ENCODE results near the gene ATP9B.
"Not testable (repeated sequence)": the region's sequence is repeated elsewhere in the genome, so short reads cannot be mapped to it uniquely, and the experiment has no call there.

The ATP9B gene

DNA sequence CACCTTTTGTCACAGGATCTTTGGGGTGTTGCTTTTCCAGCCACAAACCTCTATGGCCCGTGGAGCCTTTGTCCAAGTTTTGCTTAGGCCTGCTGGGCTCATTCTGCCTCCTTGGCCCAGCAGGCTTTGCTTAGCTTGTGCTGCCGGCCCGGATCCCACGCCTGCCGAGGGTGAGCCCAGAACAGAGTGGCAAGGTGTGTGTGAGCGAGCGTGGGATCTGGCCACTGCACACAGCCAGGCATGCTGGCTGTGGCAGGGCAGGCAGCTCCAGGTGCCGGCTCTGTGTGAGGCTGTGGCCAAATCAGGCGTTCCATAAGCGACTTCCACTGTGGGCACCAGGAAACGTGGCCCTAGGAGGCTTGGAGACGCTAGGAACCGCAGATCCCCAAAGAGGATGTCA lies 97.5 kb downstream of the ATP9B start:
- no peaks in the 10 kb centered on the region for H3K9me3 ChIP-seq (ENCODE audit: severe bottlenecking)
- H3K4me3 ChIP-seq (ENCODE audit: low read depth, low read length), result no peak overlapping the region
- no peaks in the 10 kb centered on the region for H3K27me3 ChIP-seq (ENCODE audit: insufficient read depth, low read depth, severe bottlenecking)
- DNase-seq, result no peak
- peaks cover 6% of the 10 kb centered on the region; the same call in 1 of the 2 replicates for H3K36me3 ChIP-seq
- TF ChIP-seq CTCF (IDR thresholded peaks at IDR 0.05; ENCODE audit: low read depth, low read length), result no peak
- no peak overlapping the region for H3K27ac ChIP-seq

DNA sequence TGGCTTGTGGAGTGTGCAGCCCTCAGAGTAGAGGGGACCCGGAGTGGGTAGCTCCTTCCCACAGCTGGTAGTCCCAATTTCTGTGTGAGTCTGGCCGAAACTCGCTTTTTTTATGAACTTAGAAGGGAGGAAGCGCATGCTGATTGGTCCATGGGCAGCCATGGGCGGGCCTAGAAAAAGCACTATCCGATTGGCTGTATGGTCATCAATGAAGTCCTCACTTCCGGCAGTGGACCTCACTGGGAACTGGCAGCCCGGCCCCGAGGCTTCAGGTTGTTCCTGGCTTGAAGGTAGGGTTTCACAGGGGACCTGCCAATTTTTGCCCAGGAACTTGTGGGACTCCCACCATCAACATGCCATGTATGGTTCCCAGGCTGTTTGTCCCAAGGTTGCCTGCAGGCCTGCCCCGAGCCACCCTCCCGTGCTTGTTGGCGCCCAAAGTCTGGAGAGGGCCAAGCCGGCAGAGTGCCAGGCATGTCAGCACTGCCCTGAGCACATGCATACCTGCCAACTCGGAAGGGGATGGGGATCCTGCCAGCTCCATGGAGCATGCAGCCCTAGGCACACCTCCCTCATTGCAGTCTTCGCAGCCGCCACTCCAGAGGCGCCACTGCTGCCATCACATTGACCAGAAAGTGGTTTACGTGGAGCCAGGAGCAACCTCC lies 98.5 kb downstream of the ATP9B start:
- Histone ChIP-seq H3K27me3 (ENCODE audit: insufficient read depth, low read depth, severe bottlenecking) (no peaks in the 10 kb centered on the region), H3K27ac (no peak overlapping the region), H3K36me3 (peaks cover 6% of the 10 kb centered on the region; the same call in 1 of the 2 replicates), H3K9me3 (ENCODE audit: severe bottlenecking) (no peaks in the 10 kb centered on the region), H3K4me3 (ENCODE audit: low read depth, low read length) (no peak overlapping the region)
- DNase-seq, result no peak
- no peak for TF ChIP-seq CTCF (IDR thresholded peaks at IDR 0.05; ENCODE audit: low read depth, low read length)

GRCh38 chr18:79169958-79170555 lies 100.9 kb downstream of the ATP9B start:
- Histone ChIP-seq H3K9me3 (ENCODE audit: severe bottlenecking) (no peaks in the 10 kb centered on the region), H3K36me3 (peaks cover 6% of the 10 kb centered on the region; the same call in 1 of the 2 replicates), H3K27ac (no peak overlapping the region), H3K27me3 (ENCODE audit: insufficient read depth, low read depth, severe bottlenecking) (no peaks in the 10 kb centered on the region), H3K4me3 (ENCODE audit: low read depth, low read length) (no peak overlapping the region)
- TF ChIP-seq CTCF (IDR thresholded peaks at IDR 0.05; ENCODE audit: low read depth, low read length), result no peak
- no peak for DNase-seq

- not testable (repeated sequence) for H3K27ac ChIP-seq; H3K36me3 ChIP-seq; H3K9me3 ChIP-seq (ENCODE audit: severe bottlenecking); H3K27me3 ChIP-seq (ENCODE audit: insufficient read depth, low read depth, severe bottlenecking); H3K4me3 ChIP-seq (ENCODE audit: low read depth, low read length); DNase-seq
Measured at GRCh38 chr18:79172331-79172730, 103.1 kb downstream of the ATP9B start.

- no peak for DNase-seq
- Histone ChIP-seq H3K4me3 (ENCODE audit: low read depth, low read length) (no peak overlapping the region), H3K9me3 (ENCODE audit: severe bottlenecking) (no peaks in the 10 kb centered on the region), H3K27ac (no peak overlapping the region), H3K27me3 (ENCODE audit: insufficient read depth, low read depth, severe bottlenecking) (no peaks in the 10 kb centered on the region), H3K36me3 (no peaks in the 10 kb centered on the region)
- no peak for TF ChIP-seq CTCF (IDR thresholded peaks at IDR 0.05; ENCODE audit: low read depth, low read length)
Measured at GRCh38 chr18:79173742-79174141, 104.5 kb downstream of the ATP9B start.

GRCh38 chr18:79178113-79178531 lies 108.9 kb downstream of the ATP9B start:
- no peak for DNase-seq
- H3K27me3 ChIP-seq (ENCODE audit: insufficient read depth, low read depth, severe bottlenecking), result no peaks in the 10 kb centered on the region

More at GRCh38 chr18:79178113-79178531, 108.9 kb downstream of the ATP9B start:
- Histone ChIP-seq H3K9me3 (ENCODE audit: severe bottlenecking) (no peaks in the 10 kb centered on the region), H3K4me3 (ENCODE audit: low read depth, low read length) (no peak overlapping the region), H3K36me3 (no peaks in the 10 kb centered on the region), H3K27ac (no peak overlapping the region)
- no peak for TF ChIP-seq CTCF (IDR thresholded peaks at IDR 0.05; ENCODE audit: low read depth, low read length)

Measured in WERI-Rb-1 (cell line).